Measurements from ENCODE around the gene EFCC1.

GRCh38 chr3:129033151-129033550, 32.0 kb downstream of the EFCC1 start:
- no peak for TF ChIP-seq CTCF (IDR thresholded peaks at IDR 0.05)
- no peak for TF ChIP-seq POLR2AphosphoS5 (IDR thresholded peaks at IDR 0.05)
- no peak for TF ChIP-seq EP300 (IDR thresholded peaks at IDR 0.05)
- no peak for TF ChIP-seq POLR2A (IDR thresholded peaks at IDR 0.05)

All from sigmoid colon (tissue), 4 donors.